Activated T-helper 17 cell treated with anti-CD3 and anti-CD28 coated beads, Interleukin-2, amount 50 U/mL, for 72 hours (primary cell): ENCODE measurements around the gene KRT25. TPM values are rescaled to one million over a fixed set of nuclear protein-coding genes. Genes with fewer than 3 reads are reported as not detected.
"Not testable (repeated sequence)": the region's sequence is repeated elsewhere in the genome, so short reads cannot be mapped to it uniquely, and the experiment has no call there.

Source experiments
- ATAC-seq: fragments of 150-1000 bp; cut with Tn5 transposase; replicated peaks from 2 replicates; pipeline ENCODE4 v1.10.0; 2021; ENCODE audit warnings: mild to moderate bottlenecking, moderate library complexity
- H3K27ac Mint-ChIP-seq: one replicate; pipeline ENCODE4 v1.8.0; 2022; ENCODE audit warnings: mixed read lengths
- H3K27me3 Mint-ChIP-seq: one replicate; pipeline ENCODE4 v1.8.0; 2022; ENCODE audit warnings: mixed read lengths
- H3K36me3 Mint-ChIP-seq: one replicate; pipeline ENCODE4 v1.8.0; 2022; ENCODE audit warnings: low read depth, mild to moderate bottlenecking, mixed read lengths
- H3K4me1 Mint-ChIP-seq: one replicate; pipeline ENCODE4 v1.8.0; 2022; ENCODE audit warnings: mixed read lengths
- H3K4me3 Mint-ChIP-seq: one replicate; pipeline ENCODE4 v1.8.0; 2022; ENCODE audit warnings: mild to moderate bottlenecking, mixed read lengths
- H3K9me3 Mint-ChIP-seq: one replicate; pipeline ENCODE4 v1.8.0; 2022; ENCODE audit warnings: mixed read lengths
- total RNA-seq, 2 donors: library from RNA; stranded (reverse); gene quantifications; one replicate each; pipeline ENCODE4 v1.2.3, GENCODE V29; 2022

The KRT25 gene
- total RNA-seq, 2 donors from 2014 or later = not detected

GRCh38 chr17:40777971-40778370 is 22.8 kb upstream of the KRT25 start:
- Mint-ChIP-seq H3K27ac (no peak overlapping the region), H3K4me3 (no peak overlapping the region), H3K9me3 (no peaks in the 10 kb centered on the region), H3K36me3 (no peaks in the 10 kb centered on the region), H3K4me1 (peaks cover 3% of the 10 kb centered on the region), H3K27me3 (peaks cover 59% of the 10 kb centered on the region)
- no peak for ATAC-seq

- no peak overlapping the region for H3K4me3 Mint-ChIP-seq
- peaks cover 64% of the 10 kb centered on the region for H3K27me3 Mint-ChIP-seq
- no peaks in the 10 kb centered on the region for H3K9me3 Mint-ChIP-seq
- peaks cover 3% of the 10 kb centered on the region for H3K4me1 Mint-ChIP-seq
- H3K27ac Mint-ChIP-seq = no peak overlapping the region
- no peak for ATAC-seq
- no peaks in the 10 kb centered on the region for H3K36me3 Mint-ChIP-seq
Observed at GRCh38 chr17:40777459-40777858, 22.3 kb upstream of the KRT25 start.

GRCh38 chr17:40775945-40776344 is 20.8 kb upstream of the KRT25 start:
- ATAC-seq = no peak
- Mint-ChIP-seq H3K4me1 (peaks cover 3% of the 10 kb centered on the region), H3K27ac (no peak overlapping the region), H3K4me3 (no peak overlapping the region), H3K27me3 (peaks cover 68% of the 10 kb centered on the region), H3K9me3 (no peaks in the 10 kb centered on the region), H3K36me3 (no peaks in the 10 kb centered on the region)

- H3K9me3 Mint-ChIP-seq = no peaks in the 10 kb centered on the region
- no peak within 1 kb of the TSS for H3K4me3 Mint-ChIP-seq
- peaks cover 42% of the 10 kb centered on the region for H3K27me3 Mint-ChIP-seq
- no peak within 1 kb of the TSS for H3K27ac Mint-ChIP-seq
- ATAC-seq = no peak
- H3K36me3 Mint-ChIP-seq = no peaks in the 10 kb centered on the region
- H3K4me1 Mint-ChIP-seq = no peaks in the 10 kb centered on the region
Observed at GRCh38 chr17:40772101-40772500, 17.0 kb upstream of the KRT25 start, which contains the start of gene KRT26. TSS of gene KRT26 (minus strand) at chr17:40772201. CDS start at chr17:40772113, 88 bp downstream.

- Mint-ChIP-seq H3K9me3 (peaks cover 9% of the 10 kb centered on the region), H3K4me3 (no peak overlapping the region), H3K4me1 (no peaks in the 10 kb centered on the region), H3K36me3 (no peaks in the 10 kb centered on the region), H3K27me3 (peaks cover 31% of the 10 kb centered on the region), H3K27ac (no peak overlapping the region)
- ATAC-seq = no peak
Observed at GRCh38 chr17:40765657-40766056, 10.5 kb upstream of the KRT25 start.

GRCh38 chr17:40763752-40764151 is 8.6 kb upstream of the KRT25 start:
- no peak overlapping the region for H3K4me3 Mint-ChIP-seq

GRCh38 chr17:40760105-40761016 is 5.2 kb upstream of the KRT25 start:
- peaks cover 49% of the 10 kb centered on the region for H3K27me3 Mint-ChIP-seq
- no peak overlapping the region for H3K27ac Mint-ChIP-seq
- ATAC-seq = no peak
- no peaks in the 10 kb centered on the region for H3K36me3 Mint-ChIP-seq
- H3K9me3 Mint-ChIP-seq = peaks cover 16% of the 10 kb centered on the region
- no peak overlapping the region for H3K4me3 Mint-ChIP-seq
- no peaks in the 10 kb centered on the region for H3K4me1 Mint-ChIP-seq

More at GRCh38 chr17:40763752-40764151, 8.6 kb upstream of the KRT25 start:
- ATAC-seq = no peak
- no peaks in the 10 kb centered on the region for H3K36me3 Mint-ChIP-seq
- H3K27me3 Mint-ChIP-seq = peaks cover 44% of the 10 kb centered on the region
- H3K4me1 Mint-ChIP-seq = no peaks in the 10 kb centered on the region
- no peak overlapping the region for H3K27ac Mint-ChIP-seq
- H3K9me3 Mint-ChIP-seq = peaks cover 16% of the 10 kb centered on the region

GRCh38 chr17:40753804-40754203 is 1.3 kb downstream of the KRT25 start:
- Mint-ChIP-seq H3K27ac (no peak overlapping the region), H3K27me3 (peaks cover 30% of the 10 kb centered on the region)

GRCh38 chr17:40751065-40751464 is 4.1 kb downstream of the KRT25 start:
- no peak overlapping the region for H3K27ac Mint-ChIP-seq
- H3K4me1 Mint-ChIP-seq = no peaks in the 10 kb centered on the region
- no peaks in the 10 kb centered on the region for H3K36me3 Mint-ChIP-seq
- no peak for ATAC-seq
- no peak overlapping the region for H3K4me3 Mint-ChIP-seq
- no peaks in the 10 kb centered on the region for H3K9me3 Mint-ChIP-seq
- peaks cover 27% of the 10 kb centered on the region for H3K27me3 Mint-ChIP-seq

More at GRCh38 chr17:40753804-40754203, 1.3 kb downstream of the KRT25 start:
- Mint-ChIP-seq H3K4me3 (no peak overlapping the region), H3K36me3 (no peaks in the 10 kb centered on the region), H3K4me1 (no peaks in the 10 kb centered on the region), H3K9me3 (no peaks in the 10 kb centered on the region)
- no peak for ATAC-seq

- no peak for ATAC-seq
Observed at GRCh38 chr17:40750391-40750790, 4.7 kb downstream of the KRT25 start.

GRCh38 chr17:40748666-40749065 is 6.5 kb downstream of the KRT25 start:
- H3K27ac Mint-ChIP-seq, H3K36me3 Mint-ChIP-seq, ATAC-seq, H3K4me1 Mint-ChIP-seq, H3K9me3 Mint-ChIP-seq, H3K4me3 Mint-ChIP-seq: not testable (repeated sequence)
- H3K27me3 Mint-ChIP-seq = peaks cover 38% of the 10 kb centered on the region

More at GRCh38 chr17:40750391-40750790, 4.7 kb downstream of the KRT25 start:
- Mint-ChIP-seq H3K27ac (no peak overlapping the region), H3K9me3 (no peaks in the 10 kb centered on the region), H3K27me3 (peaks cover 31% of the 10 kb centered on the region), H3K4me1 (no peaks in the 10 kb centered on the region), H3K4me3 (no peak overlapping the region), H3K36me3 (no peaks in the 10 kb centered on the region)

GRCh38 chr17:40738553-40738952 is 16.6 kb downstream of the KRT25 start:
- H3K4me1 Mint-ChIP-seq = no peaks in the 10 kb centered on the region
- ATAC-seq = no peak
- no peaks in the 10 kb centered on the region for H3K36me3 Mint-ChIP-seq
- H3K9me3 Mint-ChIP-seq = peaks cover 4% of the 10 kb centered on the region
- peaks cover 33% of the 10 kb centered on the region for H3K27me3 Mint-ChIP-seq
- no peak overlapping the region for H3K4me3 Mint-ChIP-seq
- H3K27ac Mint-ChIP-seq = no peak overlapping the region

GRCh38 chr17:40735016-40735415 is 20.1 kb downstream of the KRT25 start:
- peaks cover 33% of the 10 kb centered on the region for H3K27me3 Mint-ChIP-seq
- H3K4me3 Mint-ChIP-seq = no peak overlapping the region
- ATAC-seq = no peak
- H3K4me1 Mint-ChIP-seq = no peaks in the 10 kb centered on the region
- H3K9me3 Mint-ChIP-seq = no peaks in the 10 kb centered on the region
- H3K27ac Mint-ChIP-seq = no peak overlapping the region
- no peaks in the 10 kb centered on the region for H3K36me3 Mint-ChIP-seq

GRCh38 chr17:40734018-40734417 is 21.1 kb downstream of the KRT25 start:
- no peak overlapping the region for H3K4me3 Mint-ChIP-seq
- no peaks in the 10 kb centered on the region for H3K9me3 Mint-ChIP-seq
- no peak for ATAC-seq
- H3K27me3 Mint-ChIP-seq = peaks cover 32% of the 10 kb centered on the region
- no peaks in the 10 kb centered on the region for H3K4me1 Mint-ChIP-seq
- no peaks in the 10 kb centered on the region for H3K36me3 Mint-ChIP-seq
- H3K27ac Mint-ChIP-seq = no peak overlapping the region

- H3K36me3 Mint-ChIP-seq = no peaks in the 10 kb centered on the region
- H3K4me1 Mint-ChIP-seq = no peaks in the 10 kb centered on the region
- ATAC-seq = no peak
- H3K9me3 Mint-ChIP-seq = no peaks in the 10 kb centered on the region
- peaks cover 25% of the 10 kb centered on the region for H3K27me3 Mint-ChIP-seq
- H3K4me3 Mint-ChIP-seq = no peak overlapping the region
- H3K27ac Mint-ChIP-seq = no peak overlapping the region
Observed at GRCh38 chr17:40730970-40731369, 24.2 kb downstream of the KRT25 start.
